Adrenal gland (tissue), 5 donors: ENCODE data around the gene ARHGAP30.

Experiments
- CTCF ChIP-seq, 6 experiments: fragments of 450-650 bp in 4 of 6; fragments of 200-600 bp in 2 of 6; sonication (generic) in 1 of 6; IDR thresholded peaks; 1 replicate in 5 of 6; 2 replicates in 1 of 6; pipeline versions ENCODE4 v1.5.1 to v1.8.0; 2016 to 2021; ENCODE audit warnings: antibody characterized with exemption in 6 of 6, mild to moderate bottlenecking in 2 of 6, moderate library complexity in 1 of 6
- POLR2A ChIP-seq, 2 donors: fragments of 450-650 bp; IDR thresholded peaks; one replicate each; pipeline ENCODE4 v1.6.1; 2017; ENCODE audit warnings: antibody characterized with exemption in 2 of 2, mild to moderate bottlenecking in 2 of 2, moderate library complexity in 1 of 2
- donor health status: DM: no; HTN: no; CAD: no.

- TF ChIP-seq CTCF (IDR thresholded peaks at IDR 0.05) (peak; percentile 57 to 82 (median 76)), POLR2A (IDR thresholded peaks at IDR 0.05) (no peak)
These were observed 72.2 kb downstream of the ARHGAP30 start for GRCh38 chr1:160997323-160998038.
